Gastrocnemius medialis (tissue), 4 donors: ENCODE data around the gene FNDC3B.

Experiments used
- CTCF ChIP-seq, 5 experiments: fragments of 450-650 bp in 3 of 5; fragments of 200-600 bp in 2 of 5; sonication (generic) in 2 of 5; IDR thresholded peaks in 4 of 5; conservative IDR thresholded peaks in 1 of 5; 1 replicate in 4 of 5; 2 replicates in 1 of 5; pipeline ENCODE4 v1.5.1; 2016 to 2019; ENCODE audit warnings: antibody characterized with exemption in 5 of 5, mild to moderate bottlenecking in 3 of 5, moderate library complexity in 3 of 5
- POLR2A ChIP-seq, 2 donors: fragments of 450-650 bp; IDR thresholded peaks; one replicate each; pipeline ENCODE4 v1.6.1; 2017; ENCODE audit warnings: antibody characterized with exemption in 2 of 2, mild to moderate bottlenecking in 2 of 2, moderate library complexity in 2 of 2

- no peak for TF ChIP-seq CTCF (IDR thresholded peaks at IDR 0.05 in 4 of 5, conservative IDR thresholded peaks at IDR 0.05 in 1 of 5)
- no peak for TF ChIP-seq POLR2A (IDR thresholded peaks at IDR 0.05)
Measured at GRCh38 chr3:172275586-172275985, 236.2 kb downstream of the FNDC3B start.
